GM19239 (cell line): ENCODE results near the gene FBF1.

Experiments used
- DNase-seq: peaks from one replicate; pipeline ENCODE4 v3.0.0; 2011; ENCODE audit warnings: low spot score; ENCODE audit not compliant: insufficient read length
- FAIRE-seq: peaks from 2 replicates; lab custom pipeline; 2011; peaks lifted over from hg19 to GRCh38; lab: Jason Lieb, UNC

Gene FBF1

GRCh38 chr17:75917141-75917916 is 23.5 kb downstream of the FBF1 start:
- FAIRE-seq (no peak), DNase-seq (no peak)

- no peak for DNase-seq
- no peak for FAIRE-seq
Measured at GRCh38 chr17:75915268-75915667, 25.6 kb downstream of the FBF1 start.

GRCh38 chr17:75914643-75915267 is 26.1 kb downstream of the FBF1 start:
- DNase-seq, result no peak
- FAIRE-seq, result no peak

- DNase-seq (no peak), FAIRE-seq (no peak)
Measured at GRCh38 chr17:75913537-75914210, 27.2 kb downstream of the FBF1 start.

GRCh38 chr17:75910699-75911098 is 30.1 kb downstream of the FBF1 start:
- DNase-seq (no peak), FAIRE-seq (no peak)

- FAIRE-seq (no peak), DNase-seq (no peak)
Measured at GRCh38 chr17:75909812-75910274, 31.0 kb downstream of the FBF1 start.

GRCh38 chr17:75909051-75909811 is 31.6 kb downstream of the FBF1 start:
- DNase-seq, result no peak
- FAIRE-seq, result no peak

GRCh38 chr17:75908201-75908600 is 32.6 kb downstream of the FBF1 start:
- DNase-seq, result no peak
- FAIRE-seq, result no peak

- DNase-seq, result no peak
- FAIRE-seq, result no peak
Measured at GRCh38 chr17:75906143-75906884, 34.5 kb downstream of the FBF1 start.

GRCh38 chr17:75904749-75905521 is 35.9 kb downstream of the FBF1 start, which contains the start of gene MRPL38:
TSS of gene MRPL38 (minus strand) at chr17:75904884. CDS start at chr17:75904875, 9 bp downstream.
- peak; percentile 96 for FAIRE-seq
- DNase-seq, result peak; percentile 99

GRCh38 chr17:75902406-75902805 is 38.4 kb downstream of the FBF1 start:
- no peak for FAIRE-seq
- DNase-seq, result no peak

GRCh38 chr17:75901727-75902126 is 39.1 kb downstream of the FBF1 start:
- DNase-seq (no peak), FAIRE-seq (no peak)

GRCh38 chr17:75900691-75901533 is 39.9 kb downstream of the FBF1 start:
- no peak for DNase-seq
- FAIRE-seq, result no peak

- DNase-seq (no peak), FAIRE-seq (no peak)
Measured at GRCh38 chr17:75899767-75900468, 40.9 kb downstream of the FBF1 start.

- DNase-seq, result no peak
- no peak for FAIRE-seq
Measured at GRCh38 chr17:75899353-75899752, 41.5 kb downstream of the FBF1 start.

- FAIRE-seq, result no peak
- no peak for DNase-seq
Measured at GRCh38 chr17:75898791-75899190, 42.1 kb downstream of the FBF1 start.

GRCh38 chr17:75898065-75898464 is 42.8 kb downstream of the FBF1 start:
- DNase-seq, result no peak
- FAIRE-seq, result no peak
